Upper lobe of right lung (tissue), 1 donor: ENCODE measurements around the gene ELF5. TPM values are rescaled to one million over a fixed set of nuclear protein-coding genes. Genes with fewer than 3 reads are reported as not detected.

Source experiments
- ATAC-seq: fragments of 200-7000 bp; cut with Tn5 transposase; one replicate; pipeline ENCODE4 v1.9.1; 2020; ENCODE audit warnings: mild to moderate bottlenecking, moderate library complexity
- DNase-seq: peaks from one replicate; pipeline ENCODE4 v3.0.0-alpha.2; 2020
- H3K27ac ChIP-seq: fragments of 200-600 bp; one replicate; pipeline ENCODE4 v1.8.0; 2022
- H3K27me3 ChIP-seq: fragments of 200-600 bp; one replicate; pipeline ENCODE4 v1.8.0; 2022; ENCODE audit warnings: mild to moderate bottlenecking
- H3K36me3 ChIP-seq: fragments of 200-600 bp; one replicate; pipeline ENCODE4 v1.8.0; 2022
- H3K4me1 ChIP-seq: fragments of 200-600 bp; one replicate; pipeline ENCODE4 v1.8.0; 2022
- H3K4me3 ChIP-seq: fragments of 200-600 bp; one replicate; pipeline ENCODE4 v1.8.0; 2022; ENCODE audit warnings: mild to moderate bottlenecking
- H3K9me3 ChIP-seq: fragments of 200-600 bp; one replicate; pipeline ENCODE4 v1.8.0; 2022
- intact Hi-C: fragments of 100-400 bp; cut with DNase I; formaldehyde crosslinking; loops from one replicate; pipeline ENCODE4 v1.11.0; 2022
- total RNA-seq: library from RNA; stranded (reverse); fragmentation: NEBNext Ultra II Directional; extraction: Animal tissue kit (Norgen Biotek cat#: 25700); gene quantifications from one replicate; pipeline ENCODE4 v1.2.1, GENCODE V29; 2021
- TF ChIP-seq, protein P1 (sequence below): fragments of 200-600 bp; IDR thresholded peaks from one replicate; pipeline ENCODE4 v1.8.0; 2022; ENCODE audit warnings: antibody characterized with exemption
- donor health status: DM: no; HTN: yes; CAD: no; lungs with severe emphysema.

The ELF5 gene
- total RNA-seq, 1 donor from 2014 or later, result 10.7 TPM

DNA sequence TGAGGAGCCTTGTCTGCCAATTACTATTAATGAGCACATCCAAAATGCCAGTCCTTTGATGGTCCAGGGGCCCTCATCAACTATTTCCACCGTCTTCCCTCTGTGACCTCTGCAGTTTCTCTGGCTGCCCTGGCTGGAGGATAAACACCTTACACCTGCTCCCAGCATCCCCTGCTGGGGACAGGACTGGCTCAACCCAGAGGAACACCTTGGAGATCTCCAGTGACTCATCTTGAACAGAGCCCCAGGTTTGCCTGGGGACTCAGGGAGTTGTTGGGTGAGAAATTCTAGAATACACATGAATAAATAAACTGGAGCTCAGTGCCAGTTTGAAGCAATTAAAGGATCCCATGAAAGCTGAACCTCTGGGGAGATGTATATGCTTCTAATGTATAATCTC, 24.0 kb upstream of the ELF5 start:
- Histone ChIP-seq H3K4me3 (no peak overlapping the region), H3K4me1 (no peaks in the 10 kb centered on the region), H3K36me3 (no peaks in the 10 kb centered on the region), H3K27me3 (no peaks in the 10 kb centered on the region), H3K9me3 (no peaks in the 10 kb centered on the region), H3K27ac (no peak overlapping the region)
- TF ChIP-seq, protein P1, sequence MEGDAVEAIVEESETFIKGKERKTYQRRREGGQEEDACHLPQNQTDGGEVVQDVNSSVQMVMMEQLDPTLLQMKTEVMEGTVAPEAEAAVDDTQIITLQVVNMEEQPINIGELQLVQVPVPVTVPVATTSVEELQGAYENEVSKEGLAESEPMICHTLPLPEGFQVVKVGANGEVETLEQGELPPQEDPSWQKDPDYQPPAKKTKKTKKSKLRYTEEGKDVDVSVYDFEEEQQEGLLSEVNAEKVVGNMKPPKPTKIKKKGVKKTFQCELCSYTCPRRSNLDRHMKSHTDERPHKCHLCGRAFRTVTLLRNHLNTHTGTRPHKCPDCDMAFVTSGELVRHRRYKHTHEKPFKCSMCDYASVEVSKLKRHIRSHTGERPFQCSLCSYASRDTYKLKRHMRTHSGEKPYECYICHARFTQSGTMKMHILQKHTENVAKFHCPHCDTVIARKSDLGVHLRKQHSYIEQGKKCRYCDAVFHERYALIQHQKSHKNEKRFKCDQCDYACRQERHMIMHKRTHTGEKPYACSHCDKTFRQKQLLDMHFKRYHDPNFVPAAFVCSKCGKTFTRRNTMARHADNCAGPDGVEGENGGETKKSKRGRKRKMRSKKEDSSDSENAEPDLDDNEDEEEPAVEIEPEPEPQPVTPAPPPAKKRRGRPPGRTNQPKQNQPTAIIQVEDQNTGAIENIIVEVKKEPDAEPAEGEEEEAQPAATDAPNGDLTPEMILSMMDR, result no peak
- intact Hi-C loops, result no loop called here
- ATAC-seq, result no peak
- DNase-seq, result no peak

DNA sequence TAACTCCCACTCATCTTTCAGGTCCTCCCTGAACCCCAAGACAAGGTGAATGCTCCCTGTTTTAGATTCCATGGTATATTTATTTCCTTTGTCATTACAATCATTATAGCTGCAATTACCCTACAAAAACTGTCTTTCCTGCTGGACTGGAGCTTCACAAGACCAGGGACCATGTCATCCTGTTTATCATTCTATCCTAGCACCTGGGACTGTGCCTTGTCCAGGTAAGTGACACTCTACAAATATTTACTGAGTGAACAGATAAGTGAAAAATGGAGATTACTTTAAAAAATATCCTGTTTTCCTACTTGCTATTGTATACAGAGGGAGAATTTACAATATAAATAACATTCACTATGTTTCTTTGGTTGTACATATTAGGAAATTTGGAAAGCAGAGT, 22.5 kb upstream of the ELF5 start:
- no peaks in the 10 kb centered on the region for H3K9me3 ChIP-seq
- no peak overlapping the region for H3K27ac ChIP-seq
- intact Hi-C loops, result no loop called here
- H3K36me3 ChIP-seq, result no peaks in the 10 kb centered on the region
- H3K27me3 ChIP-seq, result no peaks in the 10 kb centered on the region
- no peaks in the 10 kb centered on the region for H3K4me1 ChIP-seq
- ATAC-seq, result no peak
- no peak for DNase-seq
- H3K4me3 ChIP-seq, result no peak overlapping the region
- TF ChIP-seq, protein P1, result no peak

DNA sequence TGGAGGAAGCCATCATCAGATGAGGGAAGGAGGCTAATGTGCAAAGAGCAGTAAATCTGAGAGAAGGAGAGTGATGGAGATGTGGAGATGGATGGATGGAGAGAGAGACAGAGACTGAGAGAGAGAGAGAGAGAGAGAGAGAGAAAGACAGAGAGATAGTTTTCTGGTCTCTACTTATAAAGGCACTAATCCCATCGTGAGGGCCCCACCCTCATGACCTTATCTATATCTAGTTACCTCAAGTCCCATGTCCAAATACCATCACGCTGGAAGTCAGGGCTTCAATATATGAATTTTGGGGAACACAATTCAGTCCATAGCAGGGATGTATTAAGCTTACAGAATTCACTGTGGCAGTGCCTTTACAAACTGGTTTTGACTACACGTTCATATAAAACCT, 21.2 kb upstream of the ELF5 start:
- H3K27me3 ChIP-seq, result no peaks in the 10 kb centered on the region
- TF ChIP-seq, protein P1, result no peak
- H3K4me1 ChIP-seq, result no peaks in the 10 kb centered on the region
- intact Hi-C loops, result no loop called here
- H3K27ac ChIP-seq, result no peak overlapping the region
- ATAC-seq, result no peak
- no peaks in the 10 kb centered on the region for H3K36me3 ChIP-seq
- H3K4me3 ChIP-seq, result no peak overlapping the region
- no peak for DNase-seq
- no peaks in the 10 kb centered on the region for H3K9me3 ChIP-seq

DNA sequence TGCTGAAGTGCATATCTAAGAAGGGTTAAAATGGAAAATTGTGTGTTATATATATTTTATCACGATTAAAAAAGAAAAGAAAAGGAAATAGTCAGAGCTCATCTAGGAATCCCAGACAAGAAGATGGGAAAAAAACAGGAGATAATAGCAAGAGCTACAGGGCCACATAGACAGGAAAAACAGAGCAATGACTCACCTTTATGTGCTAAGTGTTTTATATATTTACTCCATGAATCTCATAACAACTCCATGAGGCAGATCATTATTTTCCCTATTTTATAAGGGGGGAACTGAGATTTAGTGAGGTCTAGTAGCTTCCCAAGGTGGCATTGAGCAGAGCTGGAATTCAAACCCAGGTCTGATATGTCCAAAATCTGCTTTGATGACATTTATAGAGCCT, 18.1 kb upstream of the ELF5 start:
- TF ChIP-seq, protein P1, result no peak
- Histone ChIP-seq H3K4me1 (no peaks in the 10 kb centered on the region), H3K27me3 (no peaks in the 10 kb centered on the region), H3K27ac (no peak overlapping the region), H3K36me3 (no peaks in the 10 kb centered on the region), H3K9me3 (no peaks in the 10 kb centered on the region), H3K4me3 (no peak overlapping the region)
- ATAC-seq (no peak), DNase-seq (no peak)
- intact Hi-C loops, result no loop called here

DNA sequence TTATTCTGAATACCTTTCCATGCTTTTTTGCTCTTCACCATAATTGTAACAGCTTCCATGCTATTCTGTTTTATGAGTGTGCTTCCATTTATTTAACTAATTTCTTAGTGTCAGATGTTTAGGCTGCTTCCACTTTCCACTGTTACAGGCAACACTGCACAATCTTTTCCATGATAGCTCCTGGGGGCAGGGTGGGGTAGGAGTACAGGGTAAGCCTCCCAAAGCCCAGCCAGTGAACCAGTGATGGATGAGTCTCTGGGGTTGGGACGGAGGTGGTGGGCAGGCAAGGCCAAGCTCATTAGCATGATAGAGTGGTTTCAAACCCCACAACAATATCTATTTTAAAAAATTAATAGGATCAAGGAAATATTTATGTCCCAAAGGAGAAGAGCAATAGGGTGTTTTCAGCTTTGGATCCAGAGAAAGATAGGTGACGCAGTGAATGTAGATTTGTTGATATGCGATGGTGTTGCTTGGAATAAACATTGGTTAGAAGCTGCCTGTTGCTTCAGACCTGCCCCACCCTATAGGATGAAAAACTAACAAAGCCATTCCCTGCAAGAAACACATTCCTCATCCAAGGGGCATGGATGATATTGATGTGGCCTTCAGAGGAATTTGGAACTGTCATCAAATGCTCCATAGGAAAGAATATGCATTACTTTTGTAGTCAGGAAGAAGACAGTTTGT, 17.1 kb upstream of the ELF5 start:
- ATAC-seq, result no peak
- no peak overlapping the region for H3K27ac ChIP-seq
- TF ChIP-seq, protein P1, result no peak
- no peaks in the 10 kb centered on the region for H3K27me3 ChIP-seq
- no peaks in the 10 kb centered on the region for H3K4me1 ChIP-seq
- no peak overlapping the region for H3K4me3 ChIP-seq
- no peaks in the 10 kb centered on the region for H3K9me3 ChIP-seq
- no peak for DNase-seq
- H3K36me3 ChIP-seq, result no peaks in the 10 kb centered on the region
- intact Hi-C loops, result no loop called here

DNA sequence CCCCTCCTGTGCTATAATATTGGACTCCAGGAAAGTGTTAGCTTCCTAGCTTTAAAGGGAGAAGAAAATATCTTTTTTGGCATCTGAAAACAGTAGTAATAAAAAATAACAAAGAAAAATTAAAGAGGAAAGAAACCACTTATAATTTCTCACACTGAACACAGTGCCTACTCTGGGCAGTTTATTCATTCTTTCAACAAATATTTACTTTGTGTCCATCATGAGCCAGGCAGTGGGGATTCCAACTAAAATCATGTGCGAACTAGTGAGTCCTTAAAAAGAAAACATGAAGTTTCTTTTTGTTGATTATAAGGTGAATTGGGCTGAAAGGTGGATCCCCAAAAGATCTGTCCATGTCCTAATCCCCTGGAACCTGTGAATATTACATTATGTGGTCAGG, 16.0 kb upstream of the ELF5 start:
- ATAC-seq, result no peak
- no peak for DNase-seq
- TF ChIP-seq, protein P1, result no peak

More for the DNA sequence above, 16.0 kb upstream of the ELF5 start:
- H3K4me3 ChIP-seq, result no peak overlapping the region
- H3K27ac ChIP-seq, result no peak overlapping the region
- no peaks in the 10 kb centered on the region for H3K36me3 ChIP-seq
- H3K4me1 ChIP-seq, result no peaks in the 10 kb centered on the region
- no peaks in the 10 kb centered on the region for H3K27me3 ChIP-seq
- intact Hi-C loops, result no loop called here
- no peaks in the 10 kb centered on the region for H3K9me3 ChIP-seq
